Coronary artery (tissue), 2 donors: Measurements from ENCODE around the gene TBC1D9.

Source experiments
- DNase-seq: peaks from one replicate; pipeline ENCODE4 v3.0.0-alpha.2; 2017; ENCODE audit warnings: low spot score
- H3K27ac ChIP-seq, 2 donors: fragments of 200-600 bp; sonication (generic); one replicate each; pipeline ENCODE4 v1.5.1; 2016 to 2019
- H3K4me3 ChIP-seq: fragments of 200-600 bp; sonication (generic); 2 replicates; pipeline ENCODE4 v1.5.1; 2016; ENCODE audit warnings: mild to moderate bottlenecking, moderate library complexity
- CTCF ChIP-seq: fragments of 200-600 bp; sonication (generic); IDR thresholded peaks from one replicate; pipeline ENCODE4 v1.5.1; 2019; ENCODE audit warnings: antibody characterized with exemption

TBC1D9 gene

GRCh38 chr4:140717313-140717712, 38.9 kb downstream of the TBC1D9 start:
- no peak for DNase-seq
- no peak overlapping the region for H3K27ac ChIP-seq
- H3K4me3 ChIP-seq, result no peak overlapping the region
- TF ChIP-seq CTCF, result no peak

GRCh38 chr4:140715119-140715518, 41.1 kb downstream of the TBC1D9 start:
- no peak for DNase-seq
- TF ChIP-seq CTCF, result no peak
- no peak overlapping the region for H3K27ac ChIP-seq
- no peak overlapping the region for H3K4me3 ChIP-seq

GRCh38 chr4:140711910-140712309, 44.3 kb downstream of the TBC1D9 start:
- TF ChIP-seq CTCF, result no peak
- Histone ChIP-seq H3K4me3 (no peak overlapping the region), H3K27ac (no peak overlapping the region)
- no peak for DNase-seq

- no peak overlapping the region for H3K27ac ChIP-seq
- no peak for DNase-seq
- TF ChIP-seq CTCF, result no peak
- no peak overlapping the region for H3K4me3 ChIP-seq
These were observed 45.1 kb downstream of the TBC1D9 start for GRCh38 chr4:140710908-140711622.

GRCh38 chr4:140707325-140707724, 48.9 kb downstream of the TBC1D9 start:
- H3K4me3 ChIP-seq, result no peak overlapping the region
- DNase-seq, result no peak
- TF ChIP-seq CTCF, result no peak
- H3K27ac ChIP-seq, result no peak overlapping the region

- no peak for DNase-seq
- Histone ChIP-seq H3K4me3 (no peak overlapping the region), H3K27ac (no peak overlapping the region)
- no peak for TF ChIP-seq CTCF
These were observed 49.5 kb downstream of the TBC1D9 start for GRCh38 chr4:140706665-140707064.

- TF ChIP-seq CTCF, result no peak
- DNase-seq, result no peak
- Histone ChIP-seq H3K4me3 (no peak overlapping the region), H3K27ac (peak overlapping the region in 1 of 2 donors; percentile 31)
These were observed 49.9 kb downstream of the TBC1D9 start for GRCh38 chr4:140706276-140706625.
